ENCODE data around the gene MMP20.

Gene MMP20, protein sequence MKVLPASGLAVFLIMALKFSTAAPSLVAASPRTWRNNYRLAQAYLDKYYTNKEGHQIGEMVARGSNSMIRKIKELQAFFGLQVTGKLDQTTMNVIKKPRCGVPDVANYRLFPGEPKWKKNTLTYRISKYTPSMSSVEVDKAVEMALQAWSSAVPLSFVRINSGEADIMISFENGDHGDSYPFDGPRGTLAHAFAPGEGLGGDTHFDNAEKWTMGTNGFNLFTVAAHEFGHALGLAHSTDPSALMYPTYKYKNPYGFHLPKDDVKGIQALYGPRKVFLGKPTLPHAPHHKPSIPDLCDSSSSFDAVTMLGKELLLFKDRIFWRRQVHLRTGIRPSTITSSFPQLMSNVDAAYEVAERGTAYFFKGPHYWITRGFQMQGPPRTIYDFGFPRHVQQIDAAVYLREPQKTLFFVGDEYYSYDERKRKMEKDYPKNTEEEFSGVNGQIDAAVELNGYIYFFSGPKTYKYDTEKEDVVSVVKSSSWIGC

DNA sequence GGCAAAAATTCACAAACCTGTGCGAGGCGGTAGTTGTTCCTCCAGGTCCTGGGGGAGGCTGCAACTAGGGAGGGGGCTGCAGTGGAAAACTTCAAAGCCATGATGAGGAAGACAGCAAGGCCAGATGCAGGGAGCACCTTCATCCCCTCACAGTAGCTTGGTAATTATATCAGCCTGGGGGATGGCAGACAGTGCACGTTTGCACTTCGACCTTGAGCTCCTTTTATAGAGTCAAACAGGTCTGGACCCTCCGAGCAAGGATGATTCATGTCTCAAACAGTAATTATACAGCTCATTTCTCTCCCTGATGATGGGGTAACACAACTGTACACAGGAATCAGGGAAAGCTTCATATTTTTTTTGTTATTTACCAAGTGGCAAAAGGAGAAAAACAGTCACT, at the start of gene MMP20:
TSS of gene MMP20 (minus strand) at position 156 of the 400 bp plus-strand sequence. CDS start at position 143, 13 bp downstream.
- Mint-ChIP-seq H3K27me3 (ENCODE audit: low read depth) (no peaks in the 10 kb centered on the region), H3K36me3 (ENCODE audit: low read depth) (no peaks in the 10 kb centered on the region), H3K9me3 (no peaks in the 10 kb centered on the region), H3K4me3 (no peak within 1 kb of the TSS), H3K27ac (no peak within 1 kb of the TSS), H3K4me1 (no peaks in the 10 kb centered on the region)
- TF ChIP-seq, protein P1, sequence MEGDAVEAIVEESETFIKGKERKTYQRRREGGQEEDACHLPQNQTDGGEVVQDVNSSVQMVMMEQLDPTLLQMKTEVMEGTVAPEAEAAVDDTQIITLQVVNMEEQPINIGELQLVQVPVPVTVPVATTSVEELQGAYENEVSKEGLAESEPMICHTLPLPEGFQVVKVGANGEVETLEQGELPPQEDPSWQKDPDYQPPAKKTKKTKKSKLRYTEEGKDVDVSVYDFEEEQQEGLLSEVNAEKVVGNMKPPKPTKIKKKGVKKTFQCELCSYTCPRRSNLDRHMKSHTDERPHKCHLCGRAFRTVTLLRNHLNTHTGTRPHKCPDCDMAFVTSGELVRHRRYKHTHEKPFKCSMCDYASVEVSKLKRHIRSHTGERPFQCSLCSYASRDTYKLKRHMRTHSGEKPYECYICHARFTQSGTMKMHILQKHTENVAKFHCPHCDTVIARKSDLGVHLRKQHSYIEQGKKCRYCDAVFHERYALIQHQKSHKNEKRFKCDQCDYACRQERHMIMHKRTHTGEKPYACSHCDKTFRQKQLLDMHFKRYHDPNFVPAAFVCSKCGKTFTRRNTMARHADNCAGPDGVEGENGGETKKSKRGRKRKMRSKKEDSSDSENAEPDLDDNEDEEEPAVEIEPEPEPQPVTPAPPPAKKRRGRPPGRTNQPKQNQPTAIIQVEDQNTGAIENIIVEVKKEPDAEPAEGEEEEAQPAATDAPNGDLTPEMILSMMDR (IDR thresholded peaks at IDR 0.05; ENCODE audit: unreplicated experiment in 3 of 3): no peak

DNA sequence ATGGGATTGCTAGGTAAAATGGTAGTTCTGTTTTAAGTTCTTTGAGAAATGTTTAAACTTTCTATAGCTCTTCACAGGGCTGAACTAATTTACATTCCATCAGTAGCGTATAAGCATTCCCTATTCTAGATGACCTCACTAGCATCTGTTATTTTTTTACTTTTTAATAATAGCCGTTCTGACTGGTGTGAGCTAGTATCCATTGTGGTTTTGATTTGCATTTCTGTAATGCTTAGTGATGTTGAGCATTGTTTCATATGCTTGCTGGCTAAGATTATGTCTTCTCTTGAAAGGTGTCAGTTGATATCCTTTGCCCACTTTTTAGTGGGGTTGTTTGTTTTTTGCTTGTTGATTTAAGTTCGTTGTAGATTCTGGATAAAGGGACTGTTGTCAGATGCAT, 44.5 kb upstream of the MMP20 start:
- Mint-ChIP-seq H3K4me1 (no peaks in the 10 kb centered on the region), H3K9me3 (no peaks in the 10 kb centered on the region), H3K36me3 (ENCODE audit: low read depth) (no peaks in the 10 kb centered on the region), H3K4me3 (no peak overlapping the region), H3K27ac (no peak overlapping the region), H3K27me3 (ENCODE audit: low read depth) (no peaks in the 10 kb centered on the region)
- TF ChIP-seq, protein P1 (IDR thresholded peaks at IDR 0.05; ENCODE audit: unreplicated experiment in 3 of 3): no peak

DNA sequence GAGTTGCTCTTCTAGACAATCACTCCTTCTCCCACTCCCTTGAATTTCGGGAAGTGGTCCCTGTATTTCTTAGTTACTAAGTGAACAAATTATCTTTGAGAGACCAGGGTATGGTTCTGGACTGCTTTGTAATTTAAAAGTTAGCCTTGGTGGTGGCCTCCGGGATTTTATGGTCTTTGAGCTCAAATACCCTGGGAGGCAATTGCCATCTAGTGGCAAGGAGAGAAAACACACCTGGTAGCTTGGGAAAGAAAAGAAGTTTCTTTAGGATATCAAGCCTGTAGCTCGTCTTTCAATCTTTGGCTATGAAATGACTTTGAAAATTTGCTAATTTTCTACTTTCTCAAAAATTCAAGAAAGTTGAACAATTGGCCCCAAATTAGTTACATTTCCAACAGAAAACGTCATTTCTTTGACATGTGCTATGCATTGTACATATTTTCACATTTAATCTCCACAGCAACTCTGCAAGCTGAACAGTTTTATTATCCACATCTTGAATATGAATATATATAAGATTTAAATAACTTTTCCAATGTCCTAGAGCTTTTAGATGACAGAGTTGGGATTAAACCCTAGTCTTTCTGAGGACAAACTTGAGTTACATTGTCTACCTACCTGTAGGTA, 41.3 kb upstream of the MMP20 start:
- Mint-ChIP-seq H3K27ac (no peak overlapping the region), H3K27me3 (ENCODE audit: low read depth) (peaks cover 3% of the 10 kb centered on the region), H3K9me3 (no peaks in the 10 kb centered on the region), H3K4me3 (no peak overlapping the region), H3K4me1 (no peaks in the 10 kb centered on the region), H3K36me3 (ENCODE audit: low read depth) (no peaks in the 10 kb centered on the region)
- TF ChIP-seq, protein P1 (IDR thresholded peaks at IDR 0.05; ENCODE audit: unreplicated experiment in 3 of 3): peak; percentile 62 to 76 (median 66)

- H3K4me1 Mint-ChIP-seq: no peaks in the 10 kb centered on the region
- H3K27me3 Mint-ChIP-seq (ENCODE audit: low read depth): peaks cover 3% of the 10 kb centered on the region
- no peaks in the 10 kb centered on the region for H3K36me3 Mint-ChIP-seq (ENCODE audit: low read depth)
- no peak overlapping the region for H3K4me3 Mint-ChIP-seq
- no peak overlapping the region for H3K27ac Mint-ChIP-seq
- no peaks in the 10 kb centered on the region for H3K9me3 Mint-ChIP-seq
- TF ChIP-seq, protein P1 (IDR thresholded peaks at IDR 0.05; ENCODE audit: unreplicated experiment in 3 of 3): no peak
These were observed 39.0 kb upstream of the MMP20 start for GRCh38 chr11:102664001-102664752.

GRCh38 chr11:102662607-102663006, 37.5 kb upstream of the MMP20 start:
- Mint-ChIP-seq H3K9me3 (no peaks in the 10 kb centered on the region), H3K27me3 (ENCODE audit: low read depth) (peaks cover 3% of the 10 kb centered on the region), H3K4me3 (no peak overlapping the region), H3K4me1 (no peaks in the 10 kb centered on the region), H3K36me3 (ENCODE audit: low read depth) (no peaks in the 10 kb centered on the region), H3K27ac (no peak overlapping the region)
- TF ChIP-seq, protein P1 (IDR thresholded peaks at IDR 0.05; ENCODE audit: unreplicated experiment in 3 of 3): no peak

All from nephron (organoid).